ENCODE data around the gene ESPN. TPM values are rescaled to one million over a fixed set of nuclear protein-coding genes. Genes with fewer than 3 reads are reported as not detected.

The ESPN gene
- total RNA-seq, 1 experiment from 2014 or later: 8.5 TPM

DNA sequence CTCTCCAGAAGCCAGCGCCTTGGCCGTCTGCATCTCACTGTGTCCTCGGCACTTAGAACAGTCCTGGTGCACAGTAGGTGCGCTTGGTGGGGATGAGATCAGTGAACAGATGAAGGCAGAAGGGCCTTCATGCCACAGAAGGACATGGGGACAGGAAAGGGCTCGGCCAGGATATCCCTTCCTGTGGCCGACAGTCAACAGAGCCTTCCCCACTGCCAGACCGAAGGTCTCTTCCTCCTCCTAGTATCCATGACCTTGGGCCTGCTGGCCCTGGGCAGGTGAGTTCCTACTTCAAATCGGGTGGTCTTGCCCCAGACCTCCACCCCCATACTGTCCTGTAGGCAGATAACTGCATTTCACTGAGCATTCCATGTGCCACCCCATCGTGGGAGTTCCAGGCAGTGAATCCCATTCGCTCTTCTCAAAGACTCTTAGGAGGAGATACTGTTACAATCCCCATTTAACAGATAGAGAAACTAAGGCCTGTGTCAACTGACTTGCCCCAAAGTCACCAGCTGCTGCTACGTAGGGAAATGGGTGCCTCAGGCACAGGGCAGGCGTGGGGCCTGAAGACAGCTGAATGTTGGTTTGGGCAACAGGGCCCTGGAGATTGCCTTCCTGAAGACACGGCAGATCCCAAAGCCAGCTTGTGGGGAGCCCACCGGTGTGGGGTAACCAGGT is 63.4 kb downstream of the ESPN start:
- no peaks in the 10 kb centered on the region for H3K27me3 ChIP-seq (ENCODE audit: control insufficient read depth, insufficient read depth, low read length)
- ATAC-seq: no peak
- no peak overlapping the region for H3K4me3 ChIP-seq (ENCODE audit: low read depth in 2 of 2, low read length in 2 of 2)
- H3K9me3 ChIP-seq (ENCODE audit: control insufficient read depth, insufficient read depth, low read depth, low read length): no peaks in the 10 kb centered on the region
- no TSS peak for BruUV-seq (replicated peaks)
- no peak for DNase-seq (ENCODE audit: low read depth, low spot score)
- H3K36me3 ChIP-seq (ENCODE audit: control insufficient read depth, insufficient read depth, low read length): no peaks in the 10 kb centered on the region; the same call in 1 of the 2 replicates
- in situ Hi-C loops (cut with HindIII; ENCODE audit: low pct_unique_long_range_greater_than_20kb, low sequenced_read_pairs): no loop called here
- no peak overlapping the region for H3K27ac ChIP-seq (ENCODE audit: low read length)
- TF ChIP-seq, protein P1, sequence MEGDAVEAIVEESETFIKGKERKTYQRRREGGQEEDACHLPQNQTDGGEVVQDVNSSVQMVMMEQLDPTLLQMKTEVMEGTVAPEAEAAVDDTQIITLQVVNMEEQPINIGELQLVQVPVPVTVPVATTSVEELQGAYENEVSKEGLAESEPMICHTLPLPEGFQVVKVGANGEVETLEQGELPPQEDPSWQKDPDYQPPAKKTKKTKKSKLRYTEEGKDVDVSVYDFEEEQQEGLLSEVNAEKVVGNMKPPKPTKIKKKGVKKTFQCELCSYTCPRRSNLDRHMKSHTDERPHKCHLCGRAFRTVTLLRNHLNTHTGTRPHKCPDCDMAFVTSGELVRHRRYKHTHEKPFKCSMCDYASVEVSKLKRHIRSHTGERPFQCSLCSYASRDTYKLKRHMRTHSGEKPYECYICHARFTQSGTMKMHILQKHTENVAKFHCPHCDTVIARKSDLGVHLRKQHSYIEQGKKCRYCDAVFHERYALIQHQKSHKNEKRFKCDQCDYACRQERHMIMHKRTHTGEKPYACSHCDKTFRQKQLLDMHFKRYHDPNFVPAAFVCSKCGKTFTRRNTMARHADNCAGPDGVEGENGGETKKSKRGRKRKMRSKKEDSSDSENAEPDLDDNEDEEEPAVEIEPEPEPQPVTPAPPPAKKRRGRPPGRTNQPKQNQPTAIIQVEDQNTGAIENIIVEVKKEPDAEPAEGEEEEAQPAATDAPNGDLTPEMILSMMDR (IDR thresholded peaks at IDR 0.05): no peak
- TF ChIP-seq SIN3A (IDR thresholded peaks at IDR 0.05; ENCODE audit: borderline replicate concordance, insufficient read depth, low read depth, low read length): no peak
- TF ChIP-seq, protein P2, sequence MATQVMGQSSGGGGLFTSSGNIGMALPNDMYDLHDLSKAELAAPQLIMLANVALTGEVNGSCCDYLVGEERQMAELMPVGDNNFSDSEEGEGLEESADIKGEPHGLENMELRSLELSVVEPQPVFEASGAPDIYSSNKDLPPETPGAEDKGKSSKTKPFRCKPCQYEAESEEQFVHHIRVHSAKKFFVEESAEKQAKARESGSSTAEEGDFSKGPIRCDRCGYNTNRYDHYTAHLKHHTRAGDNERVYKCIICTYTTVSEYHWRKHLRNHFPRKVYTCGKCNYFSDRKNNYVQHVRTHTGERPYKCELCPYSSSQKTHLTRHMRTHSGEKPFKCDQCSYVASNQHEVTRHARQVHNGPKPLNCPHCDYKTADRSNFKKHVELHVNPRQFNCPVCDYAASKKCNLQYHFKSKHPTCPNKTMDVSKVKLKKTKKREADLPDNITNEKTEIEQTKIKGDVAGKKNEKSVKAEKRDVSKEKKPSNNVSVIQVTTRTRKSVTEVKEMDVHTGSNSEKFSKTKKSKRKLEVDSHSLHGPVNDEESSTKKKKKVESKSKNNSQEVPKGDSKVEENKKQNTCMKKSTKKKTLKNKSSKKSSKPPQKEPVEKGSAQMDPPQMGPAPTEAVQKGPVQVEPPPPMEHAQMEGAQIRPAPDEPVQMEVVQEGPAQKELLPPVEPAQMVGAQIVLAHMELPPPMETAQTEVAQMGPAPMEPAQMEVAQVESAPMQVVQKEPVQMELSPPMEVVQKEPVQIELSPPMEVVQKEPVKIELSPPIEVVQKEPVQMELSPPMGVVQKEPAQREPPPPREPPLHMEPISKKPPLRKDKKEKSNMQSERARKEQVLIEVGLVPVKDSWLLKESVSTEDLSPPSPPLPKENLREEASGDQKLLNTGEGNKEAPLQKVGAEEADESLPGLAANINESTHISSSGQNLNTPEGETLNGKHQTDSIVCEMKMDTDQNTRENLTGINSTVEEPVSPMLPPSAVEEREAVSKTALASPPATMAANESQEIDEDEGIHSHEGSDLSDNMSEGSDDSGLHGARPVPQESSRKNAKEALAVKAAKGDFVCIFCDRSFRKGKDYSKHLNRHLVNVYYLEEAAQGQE (IDR thresholded peaks at IDR 0.05; ENCODE audit: insufficient read depth in 1 of 2, low read depth in 2 of 2, low read length in 1 of 2): no peak
- TF ChIP-seq POLR2AphosphoS5 (IDR thresholded peaks at IDR 0.05; ENCODE audit: low read depth, low read length): no peak
- TF ChIP-seq TCF7L2 (IDR thresholded peaks at IDR 0.05; ENCODE audit: low read depth, low read length): no peak
- POLR2A ChIA-PET: no interaction called here
- peaks cover 27% of the 10 kb centered on the region for H3K4me1 ChIP-seq (ENCODE audit: control insufficient read depth, insufficient read depth, low read length)
- CTCF ChIA-PET: interaction anchor here (1.0 kb wide), 1 partner anchor 13 kb away, joined by 10 read pairs; no protein-coding TSS in a partner anchor
- intact Hi-C loops (cut with micrococcal nuclease; ENCODE audit: unreplicated experiment): no loop called here

- H3K27ac ChIP-seq (ENCODE audit: low read length): no peak overlapping the region
- no peak for ATAC-seq
- H3K9me3 ChIP-seq (ENCODE audit: control insufficient read depth, insufficient read depth, low read depth, low read length): no peaks in the 10 kb centered on the region
- peak overlapping the region in 1 of 2 experiments; percentile 98; a peak in 2 of 4 replicates for H3K4me3 ChIP-seq (ENCODE audit: low read depth in 2 of 2, low read length in 2 of 2)
- no peaks in the 10 kb centered on the region; the same call in 1 of the 2 replicates for H3K36me3 ChIP-seq (ENCODE audit: control insufficient read depth, insufficient read depth, low read length)
- TF ChIP-seq, protein P2 (IDR thresholded peaks at IDR 0.05; ENCODE audit: insufficient read depth in 1 of 2, low read depth in 2 of 2, low read length in 1 of 2): no peak
- TF ChIP-seq POLR2AphosphoS5 (IDR thresholded peaks at IDR 0.05; ENCODE audit: low read depth, low read length) (no peak), SIN3A (IDR thresholded peaks at IDR 0.05; ENCODE audit: borderline replicate concordance, insufficient read depth, low read depth, low read length) (no peak), TCF7L2 (IDR thresholded peaks at IDR 0.05; ENCODE audit: low read depth, low read length) (no peak)
- TF ChIP-seq, protein P1 (IDR thresholded peaks at IDR 0.05): no peak
- no TSS peak for BruUV-seq (replicated peaks)
- DNase-seq (ENCODE audit: low read depth, low spot score): no peak
- ChIA-PET POLR2A (no interaction called here), CTCF (interaction anchor here (0.5 to 1.8 kb wide), 4 partner anchors 7 to 14 kb away, joined by 3 to 10 read pairs (median 6); no protein-coding TSS in a partner anchor)
- intact Hi-C loops (cut with micrococcal nuclease; ENCODE audit: unreplicated experiment) (no loop called here), in situ Hi-C loops (cut with HindIII; ENCODE audit: low pct_unique_long_range_greater_than_20kb, low sequenced_read_pairs) (no loop called here)
- H3K27me3 ChIP-seq (ENCODE audit: control insufficient read depth, insufficient read depth, low read length): no peaks in the 10 kb centered on the region
- H3K4me1 ChIP-seq (ENCODE audit: control insufficient read depth, insufficient read depth, low read length): peaks cover 27% of the 10 kb centered on the region
Observed at GRCh38 chr1:6488602-6489382, 64.2 kb downstream of the ESPN start.

Measured in Panc1 (cell line).